Stimulated activated CD4-positive, alpha-beta T cell treated with anti-CD3 and anti-CD28 coated beads, Interleukin-15, amount 100 ng/mL, for 1 hour (primary cell): ENCODE data around the gene ST8SIA5.
"Not testable (repeated sequence)": the region's sequence is repeated elsewhere in the genome, so short reads cannot be mapped to it uniquely, and the experiment has no call there.

Experiments used
- DNase-seq, 2 donors: peaks; one replicate each; pipeline ENCODE4 v3.0.0-alpha.2; 2020; ENCODE audit warnings: low read depth in 1 of 2, low spot score in 1 of 2

The ST8SIA5 gene

GRCh38 chr18:46756559-46757201, at the start of gene ST8SIA5:
ST8SIA5 (minus strand) TSS chr18:46757053; CDS start chr18:46756508, 545 bp downstream.
- no peak for DNase-seq

GRCh38 chr18:46795945-46796344, 39.1 kb upstream of the ST8SIA5 start:
- not testable (repeated sequence) for DNase-seq

GRCh38 chr18:46794607-46795006, 37.8 kb upstream of the ST8SIA5 start:
- no peak for DNase-seq

- no peak for DNase-seq
These were observed 36.7 kb upstream of the ST8SIA5 start for GRCh38 chr18:46793565-46793964.

- DNase-seq = no peak
These were observed 32.2 kb upstream of the ST8SIA5 start for GRCh38 chr18:46789088-46789487.

GRCh38 chr18:46787674-46788073, 30.8 kb upstream of the ST8SIA5 start:
- DNase-seq = no peak

- DNase-seq = no peak
These were observed 15.5 kb upstream of the ST8SIA5 start for GRCh38 chr18:46772357-46772756.

GRCh38 chr18:46771141-46771540, 14.3 kb upstream of the ST8SIA5 start:
- no peak for DNase-seq

GRCh38 chr18:46770708-46771107, 13.9 kb upstream of the ST8SIA5 start:
- no peak for DNase-seq

GRCh38 chr18:46768166-46768921, 11.5 kb upstream of the ST8SIA5 start:
- DNase-seq = no peak

- no peak for DNase-seq
These were observed 10.4 kb upstream of the ST8SIA5 start for GRCh38 chr18:46767217-46767616.

- DNase-seq = no peak
These were observed 7.7 kb upstream of the ST8SIA5 start for GRCh38 chr18:46764586-46764985.

- no peak for DNase-seq
These were observed 4.4 kb upstream of the ST8SIA5 start for GRCh38 chr18:46761059-46761769.

- DNase-seq = no peak
These were observed 3.0 kb upstream of the ST8SIA5 start for GRCh38 chr18:46759890-46760289.

- no peak for DNase-seq
These were observed 761 bp downstream of the ST8SIA5 start for GRCh38 chr18:46756025-46756558.

- DNase-seq = no peak
These were observed 1.4 kb downstream of the ST8SIA5 start for GRCh38 chr18:46755315-46756024.

- no peak for DNase-seq
These were observed 2.1 kb downstream of the ST8SIA5 start for GRCh38 chr18:46754661-46755292.

GRCh38 chr18:46754188-46754587, 2.7 kb downstream of the ST8SIA5 start:
- DNase-seq = no peak

- DNase-seq = no peak
These were observed 5.0 kb downstream of the ST8SIA5 start for GRCh38 chr18:46751882-46752281.

GRCh38 chr18:46750626-46751025, 6.2 kb downstream of the ST8SIA5 start:
- no peak for DNase-seq

GRCh38 chr18:46748466-46748865, 8.4 kb downstream of the ST8SIA5 start:
- DNase-seq = no peak
